Neuronal stem cell (in vitro differentiated cells): ENCODE measurements around the gene TASP1.
"Not testable (repeated sequence)": the region's sequence is repeated elsewhere in the genome, so short reads cannot be mapped to it uniquely, and the experiment has no call there.

Experiments
- DNase-seq: peaks from one replicate; pipeline ENCODE4 v3.0.0-alpha.2; 2013; ENCODE audit warnings: low spot score
- H2AFZ ChIP-seq: one replicate; pipeline ENCODE4 v1.6.1; 2013; ENCODE audit warnings: mild to moderate bottlenecking, low read length, inconsistent platforms
- H2AK5ac ChIP-seq: 2 replicates; pipeline ENCODE4 v1.6.1; 2013; ENCODE audit warnings: low read depth, mild to moderate bottlenecking, inconsistent platforms, low read length, moderate library complexity, mixed read lengths
- H2BK120ac ChIP-seq: 2 replicates; pipeline ENCODE4 v1.6.1; 2013; ENCODE audit warnings: low read depth, mild to moderate bottlenecking, inconsistent platforms, low read length, moderate library complexity, mixed read lengths
- H2BK12ac ChIP-seq: one replicate; pipeline ENCODE4 v1.6.1; 2013; ENCODE audit warnings: low read length, inconsistent platforms
- H2BK15ac ChIP-seq: 2 replicates; pipeline ENCODE4 v1.6.1; 2013; ENCODE audit warnings: mild to moderate bottlenecking, low read length, inconsistent platforms, mixed read lengths
- H2BK5ac ChIP-seq: one replicate; pipeline ENCODE4 v1.6.1; 2013; ENCODE audit warnings: inconsistent platforms, mild to moderate bottlenecking, low read length, moderate library complexity
- H3K14ac ChIP-seq: one replicate; pipeline ENCODE4 v1.6.1; 2013; ENCODE audit warnings: low read length, inconsistent platforms
- H3K18ac ChIP-seq: 2 replicates; pipeline ENCODE4 v1.6.1; 2013; ENCODE audit warnings: low read length, inconsistent platforms
- H3K23ac ChIP-seq: 2 replicates; pipeline ENCODE4 v1.6.1; 2013; ENCODE audit warnings: low read depth, mild to moderate bottlenecking, mixed read lengths, low read length, inconsistent platforms; ENCODE audit not compliant: poor library complexity
- H3K27ac ChIP-seq: replicated peaks from 3 replicates; pipeline ENCODE4 v1.5.1; 2013; ENCODE audit warnings: low read length, inconsistent platforms
- H3K27me3 ChIP-seq, 3 experiments: 2 replicates each; pipeline ENCODE4 v1.6.1; 2013; ENCODE audit warnings: low read length in 3 of 3, mild to moderate bottlenecking in 2 of 3, inconsistent platforms in 1 of 3, low read depth in 1 of 3, mixed read lengths in 1 of 3, moderate library complexity in 1 of 3; ENCODE audit not compliant: control insufficient read depth in 3 of 3, insufficient read depth in 3 of 3
- H3K36me3 ChIP-seq, 2 donors: replicated peaks in 1 of 2; 2 replicates each; pipeline ENCODE4 v1.6.1; 2013; ENCODE audit warnings: low read length in 2 of 2; ENCODE audit not compliant: control insufficient read depth in 2 of 2, insufficient read depth in 2 of 2
- H3K4ac ChIP-seq: 2 replicates; pipeline ENCODE4 v1.6.1; 2013; ENCODE audit warnings: inconsistent platforms, mild to moderate bottlenecking, low read length, moderate library complexity
- H3K4me1 ChIP-seq, 2 donors: 1 replicate in 1 of 2; 2 replicates in 1 of 2; pipeline ENCODE4 v1.6.1; 2013; ENCODE audit warnings: low read length in 2 of 2, low read depth in 1 of 2; ENCODE audit not compliant: control insufficient read depth in 2 of 2, insufficient read depth in 1 of 2
- H3K4me2 ChIP-seq: one replicate; pipeline ENCODE4 v1.6.1; 2013; ENCODE audit warnings: mild to moderate bottlenecking, low read length, inconsistent platforms; ENCODE audit not compliant: insufficient read depth, poor library complexity, severe bottlenecking
- H3K4me3 ChIP-seq, 2 donors: 2 replicates each; pipeline ENCODE4 v1.5.1; 2013; ENCODE audit warnings: low read length in 2 of 2, mild to moderate bottlenecking in 2 of 2, inconsistent platforms in 1 of 2, moderate library complexity in 1 of 2
- H3K79me1 ChIP-seq: one replicate; pipeline ENCODE4 v1.6.1; 2013; ENCODE audit warnings: low read depth, mild to moderate bottlenecking, inconsistent platforms, low read length, moderate library complexity
- H3K9ac ChIP-seq: one replicate; pipeline ENCODE4 v1.6.1; 2013; ENCODE audit warnings: mild to moderate bottlenecking, low read depth, low read length, inconsistent platforms; ENCODE audit not compliant: poor library complexity
- H3K9me3 ChIP-seq, 2 donors: replicated peaks in 1 of 2; 2 replicates each; pipeline versions ENCODE3 to v1.6.1; 2013; ENCODE audit warnings: low read length in 2 of 2, mild to moderate bottlenecking in 2 of 2, inconsistent platforms in 1 of 2, low read depth in 1 of 2, mixed read lengths in 1 of 2, moderate library complexity in 1 of 2; ENCODE audit not compliant: control insufficient read depth in 2 of 2, insufficient read depth in 1 of 2
- H4K8ac ChIP-seq: one replicate; pipeline ENCODE4 v1.6.1; 2013; ENCODE audit warnings: low read depth, mild to moderate bottlenecking, inconsistent platforms, low read length, moderate library complexity
- H4K91ac ChIP-seq: one replicate; pipeline ENCODE4 v1.6.1; 2013; ENCODE audit warnings: low read length, low read depth, mild to moderate bottlenecking, inconsistent platforms; ENCODE audit not compliant: poor library complexity
- WGBS, 2 donors: extraction: QIAGEN DNeasy Blood & Tissue Kit; methylation state at CpG; one replicate each; pipeline ENCODE4 v1.1.7; 2013; ENCODE audit warnings: missing lambda C conversion rate in 2 of 2, mixed read lengths in 1 of 2; ENCODE audit not compliant: insufficient read length in 2 of 2, insufficient replicate concordance in 1 of 2; ENCODE audit errors: extremely low coverage in 2 of 2; 5-methylcytosine and 5-hydroxymethylcytosine counted together

The TASP1 gene

DNA sequence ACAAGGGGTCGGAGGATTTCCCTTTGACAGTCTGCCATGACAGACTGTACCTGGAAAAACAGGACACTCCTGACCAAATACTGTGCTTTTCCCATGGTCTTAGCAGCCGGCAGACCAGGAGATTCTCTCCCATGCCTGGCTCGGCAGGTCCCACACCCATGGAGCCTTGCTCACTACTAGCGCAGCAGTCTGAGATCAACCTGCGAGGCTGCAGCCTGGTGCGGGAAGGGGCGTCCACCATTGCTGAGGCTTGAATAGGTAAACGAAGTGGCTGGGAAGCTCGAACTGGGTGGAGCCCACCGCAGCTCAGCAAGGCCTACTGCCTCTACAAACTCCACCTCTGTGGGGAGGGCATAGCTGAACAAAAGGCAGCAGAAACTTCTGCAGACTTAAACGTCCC is 45.3 kb downstream of the TASP1 start:
- not testable (repeated sequence) for H3K4me2 ChIP-seq, H4K91ac ChIP-seq, H3K36me3 ChIP-seq, H3K4me1 ChIP-seq, H2BK120ac ChIP-seq, H3K23ac ChIP-seq, H3K18ac ChIP-seq, H3K4ac ChIP-seq, H3K27me3 ChIP-seq, DNase-seq, H3K9ac ChIP-seq, H3K4me3 ChIP-seq, H2AK5ac ChIP-seq, H3K27ac ChIP-seq, H2AFZ ChIP-seq, H4K8ac ChIP-seq, H3K9me3 ChIP-seq, H2BK5ac ChIP-seq, H2BK12ac ChIP-seq, H3K14ac ChIP-seq, H2BK15ac ChIP-seq, H3K79me1 ChIP-seq
- no CpG with 5 or more reads among the region's 11 CpGs for WGBS, 2 donors

DNA sequence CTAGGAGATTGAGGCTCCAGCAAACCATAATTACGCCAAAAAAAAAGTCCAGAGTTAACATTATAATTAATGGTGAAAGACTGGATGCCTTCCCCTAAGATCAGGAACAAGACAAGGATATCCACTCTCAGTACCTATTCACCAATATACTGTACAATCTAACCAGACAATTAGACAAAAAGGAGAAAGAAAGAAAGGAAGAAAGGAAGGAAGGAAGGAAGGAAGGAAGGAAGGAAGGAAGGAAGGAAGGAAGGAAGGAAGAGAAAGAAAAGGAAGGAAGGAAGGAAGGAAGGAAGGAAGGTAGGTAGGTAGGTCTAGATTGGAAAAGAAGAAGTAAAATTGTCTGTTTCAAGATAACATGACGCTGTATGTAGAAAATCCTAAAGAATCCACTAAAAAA is 50.7 kb downstream of the TASP1 start:
- Histone ChIP-seq H3K9ac (no peak overlapping the region), H3K4ac (no peak overlapping the region), H3K4me1 (no peaks in the 10 kb centered on the region), H3K4me3 (no peak overlapping the region), H3K4me2 (no peak overlapping the region), H2BK15ac (no peak overlapping the region), H2BK120ac (no peak overlapping the region), H3K18ac (no peak overlapping the region), H4K91ac (no peak overlapping the region), H3K36me3 (peaks cover 2 to 9% of the 10 kb centered on the region in 2 donors), H2AK5ac (no peak overlapping the region), H2AFZ (no peak overlapping the region), H3K79me1 (no peaks in the 10 kb centered on the region), H3K9me3 (peaks cover 0 to 18% of the 10 kb centered on the region in 2 donors), H2BK5ac (no peak overlapping the region), H3K27ac (no peak overlapping the region), H4K8ac (no peak overlapping the region), H3K27me3 (no peaks in the 10 kb centered on the region), H3K23ac (no peak overlapping the region), H2BK12ac (no peak overlapping the region), H3K14ac (no peak overlapping the region)
- no peak for DNase-seq
- WGBS, 2 donors, result no CpG with 5 or more reads among the region's 2 CpGs

DNA sequence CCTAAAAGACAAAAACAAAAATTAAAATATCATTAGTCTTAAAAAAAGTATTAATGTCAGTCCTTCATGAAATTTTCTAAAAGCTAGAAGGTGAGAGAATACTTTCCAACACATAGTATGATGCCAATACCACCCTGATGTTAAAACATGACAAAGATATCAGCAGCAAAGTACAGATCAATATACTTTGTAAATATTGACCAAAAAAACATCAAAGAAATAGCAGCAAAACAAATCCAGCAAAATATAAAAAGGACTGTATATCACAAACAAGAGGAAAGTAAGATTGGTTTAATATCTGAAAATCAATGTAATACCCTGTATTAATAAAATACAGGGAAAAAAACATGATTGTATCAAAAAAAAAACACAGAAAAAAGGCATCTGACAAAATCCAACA is 51.4 kb downstream of the TASP1 start:
- no peak overlapping the region for H3K18ac ChIP-seq
- no peak overlapping the region for H3K9ac ChIP-seq
- no peak overlapping the region for H2BK15ac ChIP-seq
- H2AFZ ChIP-seq, result no peak overlapping the region
- no peaks in the 10 kb centered on the region for H3K4me1 ChIP-seq
- H2BK120ac ChIP-seq, result no peak overlapping the region
- no peak overlapping the region for H3K4ac ChIP-seq
- H3K14ac ChIP-seq, result no peak overlapping the region
- peaks cover 2 to 11% of the 10 kb centered on the region in 2 donors for H3K36me3 ChIP-seq
- peaks cover 4 to 24% of the 10 kb centered on the region in 2 donors for H3K9me3 ChIP-seq
- H3K4me3 ChIP-seq, result no peak overlapping the region
- no peak overlapping the region for H4K8ac ChIP-seq
- no peak overlapping the region for H3K27ac ChIP-seq
- H3K23ac ChIP-seq, result no peak overlapping the region
- H2BK12ac ChIP-seq, result no peak overlapping the region
- H4K91ac ChIP-seq, result no peak overlapping the region
- H2AK5ac ChIP-seq, result no peak overlapping the region
- no peak for DNase-seq
- H3K79me1 ChIP-seq, result no peaks in the 10 kb centered on the region
- no peaks in the 10 kb centered on the region for H3K27me3 ChIP-seq
- H2BK5ac ChIP-seq, result no peak overlapping the region
- H3K4me2 ChIP-seq, result no peak overlapping the region

DNA sequence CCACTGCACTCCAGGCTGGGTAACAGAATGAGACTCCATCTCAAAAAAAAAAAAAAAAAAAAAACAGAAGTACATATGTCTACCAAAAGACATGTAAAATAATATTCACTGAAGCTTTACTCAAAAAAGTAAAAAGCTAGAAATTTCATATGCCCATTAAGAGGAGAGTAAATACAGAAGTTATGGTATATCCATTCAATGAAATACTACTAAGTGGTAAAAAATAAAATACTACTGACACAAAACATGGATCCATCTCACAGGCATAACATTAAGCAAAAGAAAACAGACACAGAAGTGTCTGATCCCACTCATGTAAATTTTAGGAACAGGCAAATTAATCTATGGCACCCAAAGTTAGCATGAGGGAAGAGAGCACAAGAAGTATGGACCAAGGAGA is 52.6 kb downstream of the TASP1 start:
- Histone ChIP-seq H2AK5ac (no peak overlapping the region), H3K36me3 (peaks cover 2 to 11% of the 10 kb centered on the region in 2 donors), H4K8ac (no peak overlapping the region), H3K27me3 (no peaks in the 10 kb centered on the region), H3K14ac (no peak overlapping the region), H3K79me1 (no peaks in the 10 kb centered on the region), H3K9ac (no peak overlapping the region), H3K18ac (no peak overlapping the region), H3K4ac (no peak overlapping the region), H2BK12ac (no peak overlapping the region), H3K4me1 (no peaks in the 10 kb centered on the region), H3K27ac (no peak overlapping the region), H3K4me2 (no peak overlapping the region), H4K91ac (no peak overlapping the region), H2BK5ac (no peak overlapping the region), H2BK120ac (no peak overlapping the region), H3K9me3 (peaks cover 4 to 24% of the 10 kb centered on the region in 2 donors), H2BK15ac (no peak overlapping the region), H3K4me3 (no peak overlapping the region), H3K23ac (no peak overlapping the region), H2AFZ (no peak overlapping the region)
- no peak for DNase-seq
